H1 (cell line): ENCODE data around the gene ALG2. TPM values are rescaled to one million over a fixed set of nuclear protein-coding genes. Genes with fewer than 3 reads are reported as not detected.

Experiments
- CBX8 ChIP-seq: fragments of 300-800, 300-1000 bp; sonication (generic); IDR thresholded peaks from 2 replicates; pipeline ENCODE4 v1.7.1; 2016; ENCODE audit warnings: low read depth, low read length, borderline replicate concordance
- CHD1 ChIP-seq: IDR thresholded peaks from 2 replicates; pipeline ENCODE4 v1.6.1; 2012; ENCODE audit warnings: low read depth, low read length, improper control_type of control experiment
- CHD7 ChIP-seq: fragments of 300-600 bp; sonication (generic); IDR thresholded peaks from 2 replicates; pipeline ENCODE4 v1.7.1; 2012; ENCODE audit warnings: low read length, moderate library complexity, mild to moderate bottlenecking, inconsistent platforms; ENCODE audit not compliant: insufficient replicate concordance
- CTCF ChIP-seq, 3 experiments: IDR thresholded peaks; 1 replicate in 2 of 3; 2 replicates in 1 of 3; pipeline versions ENCODE4 v1.5.1 to v1.6.1; 2011; ENCODE audit warnings: low read length in 3 of 3, mild to moderate bottlenecking in 3 of 3, inconsistent platforms in 2 of 3, low read depth in 1 of 3, moderate library complexity in 1 of 3; ENCODE audit not compliant: insufficient read depth in 1 of 3; ENCODE audit errors: control extremely low read depth in 1 of 3
- FOSL1 ChIP-seq: IDR thresholded peaks from 2 replicates; pipeline ENCODE4 v1.6.1; 2011; ENCODE audit warnings: mild to moderate bottlenecking, low read depth, low read length, moderate library complexity; ENCODE audit not compliant: insufficient read depth
- JUN ChIP-seq: IDR thresholded peaks from 2 replicates; pipeline ENCODE4 v1.6.1; 2011; ENCODE audit warnings: low read depth, mild to moderate bottlenecking, improper control_type of control experiment, low read length
- KDM5A ChIP-seq: fragments of 200-600 bp; IDR thresholded peaks from 2 replicates; pipeline ENCODE4 v1.7.1; 2012; ENCODE audit warnings: mild to moderate bottlenecking, low read length, inconsistent platforms, mixed read lengths
- POLR2A ChIP-seq, 2 experiments: IDR thresholded peaks; 1 replicate in 1 of 2; 2 replicates in 1 of 2; pipeline ENCODE4 v1.6.1; 2011; ENCODE audit warnings: low read depth in 2 of 2, low read length in 2 of 2, mild to moderate bottlenecking in 2 of 2; ENCODE audit errors: control extremely low read depth in 1 of 2
- POLR2AphosphoS5 ChIP-seq: IDR thresholded peaks from 2 replicates; pipeline ENCODE4 v1.6.1; 2011; ENCODE audit warnings: low read depth, low read length
- POU5F1 ChIP-seq: IDR thresholded peaks from 2 replicates; pipeline ENCODE4 v1.6.1; 2011; ENCODE audit warnings: low read depth, mild to moderate bottlenecking, low read length, moderate library complexity
- TBP ChIP-seq: IDR thresholded peaks from 2 replicates; pipeline ENCODE4 v1.6.1; 2011; ENCODE audit warnings: low read depth, low read length, improper control_type of control experiment
- polyA plus RNA-seq, 7 experiments: library from polyadenylated mRNA; depleted of rRNA in 3 of 7; stranded (reverse) in 5 of 7; unstranded in 2 of 7; fragments of >200 nt in 5 of 7; fragments of 200-250 nt in 2 of 7; gene quantifications; 1 replicate in 5 of 7; 2 replicates in 1 of 7; 4 replicates in 1 of 7; pipeline versions ENCODE4 v1.2.1 to v1.2.3, GENCODE V29; 2011 to 2013; ENCODE audit warnings: missing spikeins in 2 of 7, mixed read lengths in 2 of 7
- total RNA-seq: library from RNA; stranded (reverse); fragmentation: NEBNext Ultra II Directional; extraction: Animal tissue kit (Norgen Biotek cat#: 25700); gene quantifications from 2 replicates; pipeline ENCODE4 v1.2.1, GENCODE V29; 2021

Gene ALG2
- total and polyA plus RNA-seq, 2 of the 8 experiments (the other 6 are each of a cell fraction or from before 2014, with no cell fraction given) = 27.1 to 30.7 TPM

GRCh38 chr9:99193466-99193821, 28.3 kb downstream of the ALG2 start (continued):
- TF ChIP-seq CHD7 (no peak), CTCF (IDR thresholded peaks at IDR 0.05; ENCODE audit: control extremely low read depth in 1 of 3, insufficient read depth in 1 of 3, low read depth in 1 of 3, low read length in 3 of 3) (no peak), CHD1 (no peak), POLR2A (IDR thresholded peaks at IDR 0.05; ENCODE audit: control extremely low read depth in 1 of 2, low read depth in 2 of 2, low read length in 2 of 2) (no peak), FOSL1 (no peak), POLR2AphosphoS5 (no peak), KDM5A (no peak), TBP (no peak), POU5F1 (no peak), JUN (no peak), CBX8 (no peak)
